ENCODE measurements around the gene NTPCR. TPM values are rescaled to one million over a fixed set of nuclear protein-coding genes. Genes with fewer than 3 reads are reported as not detected.

NTPCR gene
- polyA plus RNA-seq, 2 of the 4 experiments (the other 2 are of a cell fraction) = 69.9 to 83.6 TPM

DNA sequence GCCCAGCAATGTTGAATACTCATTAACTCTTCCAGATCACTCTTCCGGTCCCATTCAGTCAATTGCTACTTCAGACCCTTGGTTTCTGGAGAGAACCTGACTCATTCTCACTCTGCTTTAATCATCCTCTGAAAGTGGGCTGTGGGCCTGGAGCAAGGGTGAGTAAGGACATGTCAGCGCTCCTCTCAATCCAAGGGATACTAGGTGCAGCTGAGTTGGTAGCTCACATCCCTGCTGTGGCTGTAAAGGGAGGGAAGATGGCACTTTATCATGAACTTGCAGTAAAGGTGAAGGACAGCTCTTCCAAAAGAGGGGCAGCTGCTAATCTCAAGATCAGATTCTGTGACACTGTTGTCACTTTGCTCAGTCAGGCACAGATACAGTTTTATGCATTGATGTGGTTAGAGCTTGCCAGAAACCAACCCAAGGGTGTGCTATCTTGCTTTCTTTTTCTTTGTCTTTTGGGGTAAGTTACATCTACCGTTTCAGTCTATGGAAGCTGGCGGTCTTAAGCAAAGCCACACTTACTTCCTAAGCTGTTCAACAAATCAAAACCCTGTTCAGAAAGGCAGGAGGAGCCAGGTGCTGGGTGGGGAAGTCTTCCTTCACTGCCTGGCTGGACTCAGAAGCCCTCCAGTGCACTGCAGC is 26.5 kb upstream of the NTPCR start:
- H3K4me1 ChIP-seq = no peaks in the 10 kb centered on the region
- DNase-seq (ENCODE audit: low read depth in 1 of 2, low spot score in 1 of 2) = no peak
- ATAC-seq = no peak
- POLR2A ChIA-PET = no interaction called here
- 83% methylated on average over 4 of the region's 4 CpGs for WGBS (ENCODE audit: missing lambda C conversion rate)
- no peak overlapping the region for H3K4me2 ChIP-seq
- CTCF ChIA-PET = interaction anchor here (0.5 to 1.2 kb wide), 4 partner anchors 13 to 1567 kb away, joined by 3 to 4 read pairs (median 3); no protein-coding TSS in a partner anchor
- H3K4me3 ChIP-seq = no peak overlapping the region
- no peak for TF ChIP-seq MAZ (IDR thresholded peaks at IDR 0.05; ENCODE audit: borderline replicate concordance, low read depth, low read length)
- no peak for TF ChIP-seq ZSCAN20 (CRISPR knock-in tag; IDR thresholded peaks at IDR 0.05)
- TF ChIP-seq, protein P1, sequence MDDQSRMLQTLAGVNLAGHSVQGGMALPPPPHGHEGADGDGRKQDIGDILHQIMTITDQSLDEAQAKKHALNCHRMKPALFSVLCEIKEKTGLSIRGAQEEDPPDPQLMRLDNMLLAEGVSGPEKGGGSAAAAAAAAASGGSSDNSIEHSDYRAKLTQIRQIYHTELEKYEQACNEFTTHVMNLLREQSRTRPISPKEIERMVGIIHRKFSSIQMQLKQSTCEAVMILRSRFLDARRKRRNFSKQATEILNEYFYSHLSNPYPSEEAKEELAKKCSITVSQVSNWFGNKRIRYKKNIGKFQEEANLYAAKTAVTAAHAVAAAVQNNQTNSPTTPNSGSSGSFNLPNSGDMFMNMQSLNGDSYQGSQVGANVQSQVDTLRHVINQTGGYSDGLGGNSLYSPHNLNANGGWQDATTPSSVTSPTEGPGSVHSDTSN (IDR thresholded peaks at IDR 0.05) = no peak
- TF ChIP-seq CHD4 (IDR thresholded peaks at IDR 0.05; ENCODE audit: borderline replicate concordance) = no peak
- no peak for TF ChIP-seq CHD2 (IDR thresholded peaks at IDR 0.05; ENCODE audit: low read length, partially characterized antibody)
- TF ChIP-seq HOXB13 (CRISPR knock-in tag; IDR thresholded peaks at IDR 0.05; ENCODE audit: low read depth) = no peak
- no peak for TF ChIP-seq HOXB5 (CRISPR knock-in tag; IDR thresholded peaks at IDR 0.05)
- no peak for TF ChIP-seq FOSB (CRISPR knock-in tag; IDR thresholded peaks at IDR 0.05)
- no peak for TF ChIP-seq JUNB (IDR thresholded peaks at IDR 0.05)
- TF ChIP-seq, protein P2, sequence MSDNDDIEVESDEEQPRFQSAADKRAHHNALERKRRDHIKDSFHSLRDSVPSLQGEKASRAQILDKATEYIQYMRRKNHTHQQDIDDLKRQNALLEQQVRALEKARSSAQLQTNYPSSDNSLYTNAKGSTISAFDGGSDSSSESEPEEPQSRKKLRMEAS (IDR thresholded peaks at IDR 0.05) = no peak
- no peak for TF ChIP-seq EHF (CRISPR knock-in tag; IDR thresholded peaks at IDR 0.05)
- TF ChIP-seq KDM5A (IDR thresholded peaks at IDR 0.05) = no peak
- TF ChIP-seq MYC (IDR thresholded peaks at IDR 0.05; ENCODE audit: borderline replicate concordance, low read length) = no peak
- TF ChIP-seq NR3C1 (IDR thresholded peaks at IDR 0.05) = no peak
- TF ChIP-seq EHMT2 (IDR thresholded peaks at IDR 0.05; ENCODE audit: low read depth) = no peak
- TF ChIP-seq ZC3H11A (IDR thresholded peaks at IDR 0.05) = no peak
- no peak for TF ChIP-seq HOXA7 (CRISPR knock-in tag; IDR thresholded peaks at IDR 0.05)
- no peak for TF ChIP-seq POLR2AphosphoS2 (conservative IDR thresholded peaks at IDR 0.05; ENCODE audit: low read length)
- no peak for TF ChIP-seq ESRRA (IDR thresholded peaks at IDR 0.05; ENCODE audit: borderline replicate concordance, low read length)
- FAIRE-seq = no peak
- no peaks in the 10 kb centered on the region for H3K9me3 ChIP-seq
- H3K27ac ChIP-seq = no peak overlapping the region

DNA sequence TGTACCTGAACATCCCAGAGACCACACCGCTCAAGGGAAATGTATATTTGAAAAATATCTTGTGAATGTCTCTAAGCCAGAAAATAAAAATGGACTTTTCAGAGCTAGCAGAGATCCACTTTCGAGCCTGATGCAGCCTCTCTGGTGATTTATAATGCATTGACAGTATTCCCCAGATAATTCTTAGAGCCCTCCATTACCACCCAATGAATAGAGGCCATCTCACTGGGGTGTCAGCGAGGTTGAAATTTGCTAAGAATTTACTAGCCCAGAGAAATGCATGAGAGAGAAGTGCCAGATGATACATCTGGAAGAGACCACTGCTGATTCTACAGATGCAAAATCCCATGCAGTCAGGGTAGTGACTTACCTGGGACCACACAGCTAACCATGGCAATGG is 25.5 kb upstream of the NTPCR start:
- FAIRE-seq = no peak
- H3K4me1 ChIP-seq = no peaks in the 10 kb centered on the region
- POLR2A ChIA-PET = no interaction called here
- H3K27ac ChIP-seq = no peak overlapping the region
- H3K4me3 ChIP-seq = no peak overlapping the region
- H3K4me2 ChIP-seq = no peak overlapping the region
- H3K9me3 ChIP-seq = no peaks in the 10 kb centered on the region
- CTCF ChIA-PET = interaction anchor here (0.7 kb wide), 1 partner anchor 11 kb away, joined by 3 read pairs; no protein-coding TSS in a partner anchor
- WGBS (ENCODE audit: missing lambda C conversion rate) = 57% methylated on average over 3 of the region's 3 CpGs
- TF ChIP-seq CEBPB (IDR thresholded peaks at IDR 0.05) (no peak), HOXB13 (CRISPR knock-in tag; IDR thresholded peaks at IDR 0.05; ENCODE audit: low read depth) (no peak), TP53 (CRISPR knock-in tag; IDR thresholded peaks at IDR 0.05) (no peak), RAD21 (conservative IDR thresholded peaks at IDR 0.05 in 1 of 2, IDR thresholded peaks at IDR 0.05 in 1 of 2) (no peak), MAZ (IDR thresholded peaks at IDR 0.05; ENCODE audit: borderline replicate concordance, low read depth, low read length) (no peak), FOSL2 (IDR thresholded peaks at IDR 0.05) (no peak), FOSL2 (CRISPR knock-in tag; IDR thresholded peaks at IDR 0.05) (no peak), SREBF2 (IDR thresholded peaks at IDR 0.05) (no peak), MAFK (IDR thresholded peaks at IDR 0.05; ENCODE audit: partially characterized antibody) (no peak), GATA3 (IDR thresholded peaks at IDR 0.05; ENCODE audit: borderline replicate concordance) (no peak), RCOR1 (IDR thresholded peaks at IDR 0.05; ENCODE audit: low read depth, low read length) (no peak), EP300 (IDR thresholded peaks at IDR 0.05) (no peak), HOXB5 (CRISPR knock-in tag; IDR thresholded peaks at IDR 0.05) (no peak), JUN (IDR thresholded peaks at IDR 0.05) (no peak), ZFP36 (IDR thresholded peaks at IDR 0.05; ENCODE audit: borderline replicate concordance, partially characterized antibody) (no peak), CBX2 (IDR thresholded peaks at IDR 0.05; ENCODE audit: borderline replicate concordance, low read depth) (no peak), CBX8 (IDR thresholded peaks at IDR 0.05) (no peak)
- TF ChIP-seq, protein P1 (IDR thresholded peaks at IDR 0.05) = no peak
- TF ChIP-seq, protein P3, sequence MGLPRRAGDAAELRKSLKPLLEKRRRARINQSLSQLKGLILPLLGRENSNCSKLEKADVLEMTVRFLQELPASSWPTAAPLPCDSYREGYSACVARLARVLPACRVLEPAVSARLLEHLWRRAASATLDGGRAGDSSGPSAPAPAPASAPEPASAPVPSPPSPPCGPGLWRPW (IDR thresholded peaks at IDR 0.05) = no peak
- no peak for ATAC-seq
- no peak for DNase-seq (ENCODE audit: low read depth in 1 of 2, low spot score in 1 of 2)
